ENCODE measurements around the gene FGFR1OP2. TPM values are rescaled to one million over a fixed set of nuclear protein-coding genes. Genes with fewer than 3 reads are reported as not detected.

FGFR1OP2 gene
- total and polyA plus RNA-seq, 3 donors from 2014 or later: 30.5 to 103 (median 102) TPM

DNA sequence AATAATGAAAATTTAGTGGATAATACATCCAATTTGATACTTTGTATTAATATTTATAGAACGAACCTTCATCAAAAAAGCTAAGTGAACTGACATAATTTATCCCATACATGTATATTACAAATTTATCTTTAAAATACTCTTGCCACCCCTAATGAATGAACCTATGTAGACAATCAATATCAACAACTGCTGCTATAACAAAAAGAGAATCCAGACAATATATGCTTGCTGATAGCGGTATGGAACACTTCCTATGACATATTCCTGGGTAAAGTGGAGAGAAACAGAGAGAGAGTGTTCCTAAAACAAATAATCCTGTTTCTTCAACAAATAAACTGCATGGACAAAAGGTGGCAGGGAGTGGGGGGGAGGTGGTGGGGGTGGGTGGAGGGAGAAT lies 44.6 kb downstream of the FGFR1OP2 start:
- 85 to 88% methylated on average over 2 of the region's 2 CpGs for WGBS, 2 donors
- DNase-seq: no peak
- H3K9me3 ChIP-seq: no peaks in the 10 kb centered on the region
- no peaks in the 10 kb centered on the region for H3K27me3 ChIP-seq
- no peak overlapping the region for H3K27ac ChIP-seq
- H3K4me1 ChIP-seq: no peaks in the 10 kb centered on the region
- H3K4me3 ChIP-seq: no peak overlapping the region
- H3K36me3 ChIP-seq (ENCODE audit: low read depth, missing control alignments): no peaks in the 10 kb centered on the region
- intact Hi-C loops (cut with DNase I; ENCODE audit: low total_unique reads): no loop called here
- TF ChIP-seq POLR2A (IDR thresholded peaks at IDR 0.05): no peak
- TF ChIP-seq, protein P1, sequence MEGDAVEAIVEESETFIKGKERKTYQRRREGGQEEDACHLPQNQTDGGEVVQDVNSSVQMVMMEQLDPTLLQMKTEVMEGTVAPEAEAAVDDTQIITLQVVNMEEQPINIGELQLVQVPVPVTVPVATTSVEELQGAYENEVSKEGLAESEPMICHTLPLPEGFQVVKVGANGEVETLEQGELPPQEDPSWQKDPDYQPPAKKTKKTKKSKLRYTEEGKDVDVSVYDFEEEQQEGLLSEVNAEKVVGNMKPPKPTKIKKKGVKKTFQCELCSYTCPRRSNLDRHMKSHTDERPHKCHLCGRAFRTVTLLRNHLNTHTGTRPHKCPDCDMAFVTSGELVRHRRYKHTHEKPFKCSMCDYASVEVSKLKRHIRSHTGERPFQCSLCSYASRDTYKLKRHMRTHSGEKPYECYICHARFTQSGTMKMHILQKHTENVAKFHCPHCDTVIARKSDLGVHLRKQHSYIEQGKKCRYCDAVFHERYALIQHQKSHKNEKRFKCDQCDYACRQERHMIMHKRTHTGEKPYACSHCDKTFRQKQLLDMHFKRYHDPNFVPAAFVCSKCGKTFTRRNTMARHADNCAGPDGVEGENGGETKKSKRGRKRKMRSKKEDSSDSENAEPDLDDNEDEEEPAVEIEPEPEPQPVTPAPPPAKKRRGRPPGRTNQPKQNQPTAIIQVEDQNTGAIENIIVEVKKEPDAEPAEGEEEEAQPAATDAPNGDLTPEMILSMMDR (IDR thresholded peaks at IDR 0.05): no peak

DNA sequence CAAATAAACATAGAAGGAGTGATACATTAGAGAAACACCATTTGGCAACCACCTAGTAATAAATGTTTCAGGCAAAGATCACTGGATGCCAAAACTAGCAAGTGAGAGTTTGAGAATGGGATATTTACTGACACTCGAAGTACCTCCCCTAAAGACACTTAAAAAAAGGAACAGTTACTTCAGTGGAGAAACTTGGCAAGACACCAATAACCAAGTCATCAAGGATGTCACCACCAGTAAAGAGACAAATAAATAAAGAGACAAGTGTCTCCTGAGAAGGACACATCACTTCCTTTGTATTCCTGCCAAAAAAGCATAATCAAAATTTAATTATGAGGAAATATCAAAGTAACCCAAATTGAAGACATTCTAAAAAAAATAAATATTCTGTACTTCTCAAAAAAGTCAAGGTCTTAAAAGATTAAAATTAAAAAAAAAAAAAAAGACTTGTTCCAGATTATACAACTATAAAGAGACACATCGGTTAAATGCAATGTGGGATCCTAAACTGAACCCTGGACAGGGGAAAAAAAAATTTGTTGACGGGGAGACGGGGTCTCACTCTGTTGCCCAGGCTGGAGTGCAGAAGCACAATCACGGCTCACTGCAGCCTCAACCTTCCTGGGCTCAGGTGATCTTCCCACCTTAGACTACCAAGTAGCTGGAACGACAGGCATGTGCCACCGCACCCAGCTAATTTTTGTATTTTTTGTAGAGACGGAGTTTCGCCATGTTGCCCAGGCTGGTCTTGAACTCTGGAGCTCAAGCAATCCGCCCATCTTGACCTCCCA lies 49.6 kb downstream of the FGFR1OP2 start:
- TF ChIP-seq, protein P1 (IDR thresholded peaks at IDR 0.05): no peak
- TF ChIP-seq POLR2A (IDR thresholded peaks at IDR 0.05): no peak
- Histone ChIP-seq H3K4me3 (no peak overlapping the region), H3K27ac (no peak overlapping the region), H3K9me3 (no peaks in the 10 kb centered on the region), H3K36me3 (ENCODE audit: low read depth, missing control alignments) (no peaks in the 10 kb centered on the region), H3K4me1 (no peaks in the 10 kb centered on the region), H3K27me3 (no peaks in the 10 kb centered on the region)
- intact Hi-C loops (cut with DNase I; ENCODE audit: low total_unique reads): no loop called here
- WGBS, 2 donors: 75 to 84% methylated on average over 10 of the region's 10 CpGs
- no peak for DNase-seq

DNA sequence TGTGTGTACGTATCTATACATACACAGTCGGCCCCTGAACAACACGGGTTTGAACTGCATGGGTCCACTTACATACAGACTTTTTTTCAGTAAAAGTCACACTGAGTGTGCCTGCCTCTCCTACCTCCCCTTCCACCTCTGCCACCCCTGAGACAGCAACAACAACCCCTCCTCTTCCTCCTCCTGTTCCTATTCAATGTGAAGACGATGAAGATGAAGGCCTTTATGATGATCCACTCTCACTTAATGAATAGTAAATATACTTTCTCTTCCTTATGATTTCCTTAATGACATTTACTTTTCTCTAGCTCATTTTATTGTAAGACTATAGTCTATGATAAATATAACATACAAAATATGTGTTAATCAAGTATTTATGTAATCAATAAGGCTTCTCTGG lies 50.4 kb downstream of the FGFR1OP2 start:
- no peaks in the 10 kb centered on the region for H3K36me3 ChIP-seq (ENCODE audit: low read depth, missing control alignments)
- H3K4me1 ChIP-seq: no peaks in the 10 kb centered on the region
- no peak for DNase-seq
- 90 to 98% methylated on average over 4 of the region's 4 CpGs for WGBS, 2 donors
- H3K27me3 ChIP-seq: no peaks in the 10 kb centered on the region
- intact Hi-C loops (cut with DNase I; ENCODE audit: low total_unique reads): no loop called here
- no peak overlapping the region for H3K4me3 ChIP-seq
- H3K27ac ChIP-seq: no peak overlapping the region
- H3K9me3 ChIP-seq: no peaks in the 10 kb centered on the region
- TF ChIP-seq, protein P1 (IDR thresholded peaks at IDR 0.05): no peak
- TF ChIP-seq POLR2A (IDR thresholded peaks at IDR 0.05): no peak

DNA sequence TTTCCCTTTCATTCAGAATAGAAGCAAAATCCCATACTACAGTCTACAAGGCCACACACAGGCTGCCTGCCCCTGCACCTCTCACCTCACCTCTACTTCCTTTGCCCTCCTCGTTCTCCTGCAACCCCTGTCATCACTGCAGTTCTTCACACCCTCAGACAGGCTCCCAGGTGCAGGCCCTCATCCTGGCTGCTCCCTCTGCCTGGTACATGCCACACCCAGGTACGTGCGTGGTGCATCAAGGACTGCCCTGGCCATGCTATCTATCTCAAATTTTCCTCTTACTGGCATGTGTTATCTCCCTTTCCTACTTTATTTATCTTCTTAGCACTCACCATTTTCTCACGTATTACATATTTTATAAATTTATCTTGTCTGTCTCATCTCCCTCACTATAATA lies 51.6 kb downstream of the FGFR1OP2 start:
- no peaks in the 10 kb centered on the region for H3K4me1 ChIP-seq
- H3K4me3 ChIP-seq: no peak overlapping the region
- 79 to 87% methylated on average over 4 of the region's 4 CpGs for WGBS, 2 donors
- no peaks in the 10 kb centered on the region for H3K36me3 ChIP-seq (ENCODE audit: low read depth, missing control alignments)
- intact Hi-C loops (cut with DNase I; ENCODE audit: low total_unique reads): no loop called here
- no peaks in the 10 kb centered on the region for H3K9me3 ChIP-seq
- DNase-seq: no peak
- H3K27ac ChIP-seq: no peak overlapping the region
- TF ChIP-seq, protein P1 (IDR thresholded peaks at IDR 0.05): no peak
- no peak for TF ChIP-seq POLR2A (IDR thresholded peaks at IDR 0.05)
- no peaks in the 10 kb centered on the region for H3K27me3 ChIP-seq

DNA sequence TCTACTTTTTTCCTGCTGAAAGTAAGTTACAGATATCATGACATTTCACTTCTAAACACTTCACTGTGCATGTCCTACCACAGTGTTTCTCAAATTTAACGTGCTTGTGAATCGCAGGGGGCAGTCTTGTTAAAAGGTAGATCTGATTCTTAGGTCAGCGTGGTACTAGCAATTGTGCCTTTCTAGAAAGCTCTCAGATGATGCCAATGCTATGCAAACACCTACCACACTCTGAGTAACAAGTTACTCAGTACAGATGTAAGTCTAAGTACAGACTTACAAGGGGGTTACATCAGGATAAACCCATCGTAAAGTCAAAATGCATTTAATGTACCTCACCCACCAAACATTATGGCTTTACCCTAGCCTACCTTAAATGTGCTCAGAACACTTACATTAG lies 53.6 kb downstream of the FGFR1OP2 start:
- no peak for DNase-seq
- H3K4me1 ChIP-seq: no peaks in the 10 kb centered on the region
- TF ChIP-seq POLR2A (IDR thresholded peaks at IDR 0.05): no peak
- TF ChIP-seq, protein P1 (IDR thresholded peaks at IDR 0.05): no peak
- 92 to 95% methylated on average over 4 of the region's 4 CpGs for WGBS, 2 donors
- H3K4me3 ChIP-seq: no peak overlapping the region
- H3K27me3 ChIP-seq: no peaks in the 10 kb centered on the region
- intact Hi-C loops (cut with DNase I; ENCODE audit: low total_unique reads): no loop called here
- H3K36me3 ChIP-seq (ENCODE audit: low read depth, missing control alignments): no peaks in the 10 kb centered on the region
- H3K27ac ChIP-seq: no peak overlapping the region
- H3K9me3 ChIP-seq: no peaks in the 10 kb centered on the region

Measured in testis (tissue), 3 donors.